M059J (cell line): ENCODE data around the gene SRGAP2C. TPM values are rescaled to one million over a fixed set of nuclear protein-coding genes. Genes with fewer than 3 reads are reported as not detected.
"Not testable (repeated sequence)": the region's sequence is repeated elsewhere in the genome, so short reads cannot be mapped to it uniquely, and the experiment has no call there.

Experiments used
- DNase-seq: peaks from one replicate; pipeline ENCODE4 v3.0.0-alpha.2; 2012; ENCODE audit warnings: low read depth
- total RNA-seq: library from RNA; depleted of rRNA; stranded (reverse); fragments of >200 nt; shearing (Covaris generic); gene quantifications from 2 replicates; pipeline ENCODE4 v1.2.3, GENCODE V29; 2014; rRNA removed

Gene SRGAP2C
- total RNA-seq: 22.7 and 30.3 TPM in 2 replicates

DNA sequence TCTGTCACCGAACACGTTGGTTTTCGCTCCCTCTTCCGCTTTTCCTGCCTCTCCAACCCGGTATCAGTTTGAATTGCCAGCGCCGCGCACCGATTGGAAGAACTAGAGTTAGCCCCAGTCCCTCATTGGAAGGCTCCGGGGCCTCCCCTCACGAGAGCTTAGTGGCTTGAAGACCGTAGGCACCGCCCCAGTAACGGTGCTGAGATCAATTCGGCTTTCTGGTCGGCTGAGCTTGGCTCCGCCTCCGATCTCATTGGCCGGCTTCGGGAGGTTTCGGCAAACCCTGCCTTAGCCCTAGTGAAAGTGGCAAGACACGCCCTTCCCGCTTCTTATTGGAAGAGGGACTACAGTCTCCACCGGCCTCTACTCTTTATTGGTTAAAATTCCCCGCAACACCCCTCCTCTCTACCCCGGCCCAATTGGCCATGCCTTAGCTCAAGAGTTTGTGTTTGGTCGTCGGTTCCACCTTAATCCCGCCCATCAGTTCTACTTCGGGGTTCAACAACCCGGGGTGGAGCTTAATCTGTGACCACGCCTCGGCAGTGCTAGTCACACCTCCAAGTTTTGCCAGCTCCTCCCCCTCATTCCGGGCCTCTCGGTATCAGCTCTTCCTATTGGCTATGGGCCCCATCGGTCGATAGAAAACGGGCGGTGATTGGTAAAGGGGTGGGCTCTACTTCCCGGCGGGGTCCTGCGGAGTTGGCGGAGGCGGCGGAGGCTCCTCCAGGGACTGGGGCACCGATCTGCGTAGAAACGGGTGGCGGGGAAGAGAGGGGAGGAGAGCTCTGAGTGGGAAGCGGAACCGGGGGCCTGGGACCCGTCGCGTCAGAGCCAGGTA lies at the start of gene SRGAP2C, which contains the start of gene FAM72B:
SRGAP2C (plus strand) TSS at position 686 of the 838 bp plus-strand sequence. CDS start 2,472 bp downstream, outside the sequence.
FAM72B (minus strand) TSS at position 51 of the 838 bp plus-strand sequence. CDS start 851 bp downstream, outside the sequence.
- DNase-seq: peak; percentile 99

DNA sequence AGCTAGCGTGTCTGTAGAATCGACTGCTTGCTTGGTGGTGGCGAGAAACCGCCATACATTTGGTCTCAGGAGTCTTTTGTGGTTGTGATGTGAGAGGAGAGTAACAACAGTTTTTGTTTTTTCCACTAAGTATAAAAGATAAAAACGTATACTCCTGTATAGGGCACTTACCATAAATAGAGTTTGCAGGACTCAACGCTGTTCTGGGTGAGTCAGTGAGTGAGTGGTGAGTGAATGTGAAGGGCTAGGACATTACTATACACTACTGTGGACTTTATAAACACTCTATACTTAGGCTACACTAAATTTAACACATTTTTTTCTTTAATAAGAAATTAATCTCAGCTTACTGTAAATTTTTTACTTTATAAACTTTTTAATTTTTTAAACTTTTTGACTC lies 44.4 kb upstream of the SRGAP2C start:
- not testable (repeated sequence) for DNase-seq

- not testable (repeated sequence) for DNase-seq
Observed at GRCh38 chr1:121148489-121149190, 36.1 kb upstream of the SRGAP2C start.

- not testable (repeated sequence) for DNase-seq
Observed at GRCh38 chr1:121151294-121151693, 33.5 kb upstream of the SRGAP2C start.

GRCh38 chr1:121152788-121153187 lies 32.0 kb upstream of the SRGAP2C start:
- not testable (repeated sequence) for DNase-seq

GRCh38 chr1:121154811-121155210 lies 30.0 kb upstream of the SRGAP2C start:
- DNase-seq: not testable (repeated sequence)

DNA sequence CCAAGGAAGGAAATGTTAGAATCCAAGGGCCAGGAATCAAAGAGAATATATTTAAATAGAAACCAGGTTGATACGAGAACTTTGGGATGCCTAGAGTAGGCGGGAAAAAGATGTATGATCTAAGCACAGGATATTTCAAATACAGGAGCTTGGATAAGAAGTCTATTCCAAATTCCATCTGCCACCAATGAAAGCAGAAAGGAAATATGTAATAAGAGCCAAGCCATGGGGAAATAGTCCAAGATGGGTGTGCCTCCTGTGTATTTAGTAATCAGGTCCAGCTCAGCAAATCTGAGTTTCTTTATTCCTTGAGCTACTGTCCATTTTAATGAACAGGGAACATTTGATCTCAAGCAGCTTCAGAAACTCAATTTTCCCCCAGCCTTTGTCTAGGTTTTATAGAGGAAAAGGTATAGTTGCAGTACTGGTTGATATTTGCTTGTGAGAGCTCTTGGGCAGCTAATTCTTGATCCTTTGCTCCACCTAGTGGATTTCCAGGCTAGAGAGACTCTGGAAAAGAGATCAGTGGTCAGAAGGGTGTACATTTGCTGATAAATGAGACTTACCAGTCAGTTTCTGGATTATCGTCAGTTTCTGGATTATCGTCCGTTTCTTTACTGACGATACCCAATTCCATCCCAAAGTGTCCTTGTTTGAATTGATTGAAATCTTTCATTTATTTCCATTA lies 29.0 kb upstream of the SRGAP2C start:
- DNase-seq: peak; percentile 34

- DNase-seq: not testable (repeated sequence)
Observed at GRCh38 chr1:121156958-121157603, 27.7 kb upstream of the SRGAP2C start.

DNA sequence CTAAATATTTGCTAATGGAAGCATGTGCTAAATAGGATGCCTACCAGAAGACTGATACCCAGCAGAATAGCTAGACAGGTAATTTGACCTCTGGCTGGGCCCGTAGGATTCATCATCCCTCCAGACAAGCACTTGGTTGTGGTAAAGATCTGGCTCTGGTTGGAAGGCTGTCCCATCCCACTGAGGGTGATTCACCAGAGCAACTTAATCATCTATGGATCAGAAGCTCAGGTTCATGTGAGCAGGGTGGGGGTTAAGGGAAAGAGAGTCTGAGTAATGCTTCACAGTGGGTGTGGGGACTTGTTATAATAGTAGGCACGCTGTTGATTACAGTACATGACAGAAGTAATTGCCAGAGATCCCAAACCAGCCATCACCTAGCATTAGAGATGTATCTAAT lies 27.2 kb upstream of the SRGAP2C start:
- DNase-seq: not testable (repeated sequence)

GRCh38 chr1:121160118-121160517 lies 24.7 kb upstream of the SRGAP2C start:
- DNase-seq: not testable (repeated sequence)

- not testable (repeated sequence) for DNase-seq
Observed at GRCh38 chr1:121161199-121161901, 23.4 kb upstream of the SRGAP2C start.

DNA sequence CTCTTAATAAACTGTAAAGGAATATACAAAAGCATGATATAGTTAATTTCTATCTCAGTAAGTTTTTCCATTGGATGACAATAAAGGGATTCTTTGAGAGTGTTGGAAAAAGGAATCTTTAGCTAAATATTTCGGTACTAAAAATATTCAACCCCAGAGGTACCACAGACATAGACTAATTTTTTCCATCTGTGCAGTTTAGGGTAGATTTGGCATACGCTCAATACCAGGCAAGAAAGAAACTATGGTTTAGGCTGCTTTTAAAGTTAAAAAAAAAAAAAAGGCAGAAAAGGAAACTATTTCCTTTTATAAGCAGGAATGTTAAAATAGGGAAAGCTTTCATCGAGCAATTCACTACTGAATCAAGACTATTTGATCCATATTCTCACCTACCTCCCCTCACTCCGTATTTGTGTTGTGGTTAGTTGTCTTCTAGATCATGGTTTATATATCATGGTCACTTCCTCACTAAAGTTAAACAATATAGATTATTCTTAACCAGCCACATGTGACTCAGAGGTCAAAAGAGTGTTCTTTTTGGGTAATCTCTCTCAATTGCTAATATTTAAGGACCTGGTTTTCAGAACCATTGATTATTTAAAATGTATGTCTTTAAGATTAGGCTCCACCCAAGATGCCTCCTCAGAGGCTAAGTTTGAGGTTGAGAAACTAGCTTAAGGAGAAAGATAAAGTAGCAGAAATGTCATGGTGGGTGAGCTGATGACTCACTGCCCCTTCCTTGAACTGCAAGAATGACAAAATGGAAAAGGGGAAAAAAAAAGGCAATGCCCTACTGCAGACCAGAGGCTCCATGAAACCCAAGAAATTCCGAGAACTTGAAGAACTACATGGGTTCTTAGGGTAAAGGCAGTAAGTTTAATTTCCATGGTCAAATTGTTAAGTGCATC lies 20.7 kb upstream of the SRGAP2C start:
- peak; percentile 77 for DNase-seq

DNA sequence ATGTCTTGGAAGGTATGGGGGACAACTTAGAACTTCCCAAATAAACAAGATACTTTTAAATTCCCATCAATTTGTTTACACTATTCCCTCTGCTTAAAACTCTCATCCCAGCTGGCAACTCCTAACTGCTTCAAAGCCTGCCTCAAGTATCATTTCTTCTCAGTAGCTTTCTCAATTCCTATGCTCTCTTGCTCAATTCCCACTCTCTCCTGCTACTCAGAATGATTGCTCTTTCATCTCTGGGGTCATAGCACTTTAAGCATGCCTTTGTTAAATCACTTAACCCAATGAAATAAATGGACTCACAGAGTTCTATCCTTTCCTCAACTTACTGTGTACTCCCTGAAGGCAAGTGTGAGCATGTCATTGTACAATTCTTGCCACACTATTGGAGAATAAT lies 19.5 kb upstream of the SRGAP2C start:
- DNase-seq: peak; percentile 3

DNA sequence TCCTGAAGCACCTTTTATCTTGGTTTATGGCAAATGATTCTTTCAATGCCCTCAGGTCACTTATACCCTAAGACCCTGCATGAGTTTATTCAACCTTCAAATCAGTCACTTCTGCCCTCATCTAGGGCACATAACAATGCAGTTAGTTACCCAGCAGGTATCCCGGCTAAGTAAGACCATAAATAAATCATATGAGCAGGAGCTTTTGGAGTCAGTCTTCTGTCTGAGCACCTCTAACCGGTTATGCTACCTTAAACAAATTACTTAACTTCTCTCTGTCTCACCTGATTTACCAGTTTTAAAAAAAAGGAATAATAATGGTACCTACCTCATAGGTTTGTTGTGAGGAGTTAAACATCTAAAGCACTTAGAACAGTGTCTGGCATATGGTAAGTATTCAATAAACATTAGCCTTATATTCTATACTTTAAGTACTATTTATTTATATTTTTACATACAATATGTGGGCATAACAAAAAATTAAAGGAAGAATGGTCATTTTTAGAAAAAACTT lies 17.5 kb upstream of the SRGAP2C start:
- DNase-seq: not testable (repeated sequence)

GRCh38 chr1:121168152-121168668 lies 16.6 kb upstream of the SRGAP2C start:
- not testable (repeated sequence) for DNase-seq

DNA sequence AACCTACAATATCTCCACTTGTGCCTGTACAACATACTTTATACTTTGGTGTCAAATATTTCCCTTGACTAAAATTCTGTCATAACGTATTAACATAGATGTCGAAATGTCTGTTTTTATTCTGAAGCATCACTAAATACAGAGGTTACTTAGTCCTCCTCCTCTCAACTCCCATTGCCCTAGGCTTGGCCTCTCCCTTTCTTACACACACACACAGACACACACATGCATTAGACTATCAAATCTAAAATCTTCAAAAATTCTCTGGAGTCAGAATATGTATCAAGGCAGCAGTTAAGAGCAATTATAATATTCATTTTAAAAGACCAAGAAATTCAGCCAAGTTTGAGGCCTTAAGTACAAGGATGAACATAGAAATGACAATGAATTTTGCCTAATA lies 8.1 kb upstream of the SRGAP2C start:
- not testable (repeated sequence) for DNase-seq

DNA sequence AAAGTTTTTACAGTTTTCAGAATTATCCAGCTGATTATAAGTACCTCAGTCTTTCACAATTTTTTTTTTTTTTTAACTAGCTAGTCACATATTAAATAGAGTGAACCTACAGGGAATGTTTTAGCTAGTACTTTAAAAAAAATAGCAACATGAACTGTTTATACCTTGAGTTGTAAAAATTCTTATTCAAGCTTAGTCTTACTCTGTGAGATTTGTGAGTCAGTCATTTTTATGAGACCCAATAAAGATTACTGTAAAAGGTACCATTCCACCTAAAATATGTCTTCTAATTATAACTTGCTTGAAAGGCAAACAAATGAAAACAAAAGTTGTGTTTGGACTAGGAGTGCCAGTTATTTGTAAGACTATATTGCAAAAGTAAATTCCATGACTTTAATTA lies 6.6 kb upstream of the SRGAP2C start:
- not testable (repeated sequence) for DNase-seq

DNA sequence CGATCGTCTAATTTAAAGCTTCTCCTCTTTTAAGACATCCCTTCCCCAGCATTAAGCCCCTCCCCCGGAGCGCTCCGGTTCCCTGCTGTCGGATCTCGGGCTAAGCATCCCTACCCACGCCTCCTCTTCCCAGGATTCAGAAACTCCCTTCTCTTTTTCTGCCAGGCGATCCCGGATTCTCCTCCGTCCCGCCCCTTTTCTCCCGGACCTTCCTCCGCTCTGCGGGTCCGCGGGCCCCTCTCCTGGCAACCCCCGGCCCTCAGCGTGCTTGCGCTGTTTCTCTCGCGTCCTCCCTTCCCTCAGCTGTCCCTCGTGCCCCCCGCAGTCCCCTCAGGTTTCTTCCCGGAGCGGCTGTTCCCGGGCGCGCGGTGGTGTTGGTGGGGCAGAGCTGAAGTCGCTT lies 908 bp upstream of the SRGAP2C start:
- DNase-seq: peak; percentile 34

DNA sequence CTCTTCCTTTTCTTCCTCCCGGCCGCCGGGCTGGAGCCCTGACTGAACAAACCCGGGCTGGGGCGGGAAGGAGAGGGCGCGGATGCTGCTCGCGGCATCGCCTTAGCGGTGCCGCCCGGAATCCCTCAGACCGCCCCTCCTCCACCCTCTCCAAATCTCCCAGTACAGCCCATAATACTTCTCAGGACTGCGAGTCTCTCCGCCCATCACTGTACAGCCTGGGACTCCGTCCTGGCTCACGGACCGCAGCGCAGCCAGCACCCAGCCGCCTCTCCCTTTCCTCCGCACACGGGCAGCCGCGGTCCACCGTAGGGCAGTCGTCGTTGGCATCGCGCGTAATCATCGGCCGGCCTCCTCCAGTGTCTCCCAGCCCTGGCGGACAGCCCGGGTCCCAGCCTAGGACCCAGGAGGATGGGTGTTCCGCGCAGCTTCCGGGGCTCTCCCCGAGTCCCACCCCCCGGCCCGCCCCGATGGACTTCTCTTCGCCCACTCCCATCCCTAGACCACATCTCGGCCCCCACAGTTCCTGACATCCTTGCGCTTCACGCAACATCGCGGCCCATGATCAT lies 449 bp downstream of the SRGAP2C start:
- not testable (repeated sequence) for DNase-seq
